Measurements from ENCODE around the gene DOLPP1. TPM values are rescaled to one million over a fixed set of nuclear protein-coding genes. Genes with fewer than 3 reads are reported as not detected.

Gene DOLPP1
- total and polyA plus RNA-seq, 2 of the 8 experiments (the other 6 are each of a cell fraction or from before 2014, with no cell fraction given), result 36.0 to 45.3 TPM

DNA sequence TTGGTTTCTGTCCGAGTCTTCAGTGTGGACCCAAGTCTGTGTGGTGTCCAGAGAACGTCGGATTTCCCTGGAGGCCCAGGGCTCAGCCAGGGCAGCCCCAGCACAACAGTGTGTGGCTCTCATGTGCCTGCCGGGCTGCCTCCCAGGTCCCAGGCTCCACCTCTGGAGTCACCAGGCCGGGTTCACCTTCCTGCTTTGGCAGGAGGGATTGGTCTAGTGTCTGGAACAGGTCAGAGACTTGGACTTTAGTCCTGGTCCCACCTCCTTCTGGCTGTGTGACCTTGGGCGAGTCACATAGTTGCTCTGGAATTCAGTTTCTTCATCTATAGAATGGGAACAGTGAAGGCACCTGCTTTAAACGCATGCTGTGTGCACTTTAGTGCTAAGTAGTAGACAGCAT lies 3.2 kb downstream of the DOLPP1 start:
- Histone ChIP-seq H2AK5ac (ENCODE audit: low read depth, low read length) (no peak overlapping the region), H3K36me3 (ENCODE audit: control insufficient read depth in 2 of 4, insufficient read depth in 4 of 4, low read length in 3 of 4) (peaks cover 7 to 29% (median 19%) of the 10 kb centered on the region in 4 experiments), H3K9ac (replicated peaks in 1 of 4; ENCODE audit: extremely low read depth in 1 of 4, low read depth in 3 of 4, low read length in 3 of 4) (0 out of 7 replicates have a peak overlapping the region, but pooled peaks of 1 of the 4 experiments have one; percentile 8), H2BK20ac (ENCODE audit: low read length) (no peak overlapping the region), H3K56ac (replicated peaks; ENCODE audit: insufficient read length, low read depth, low read length) (no peak overlapping the region), H3K14ac (ENCODE audit: insufficient read length) (no peak overlapping the region), H3K79me1 (ENCODE audit: low read depth, low read length) (peaks cover 27% of the 10 kb centered on the region), H2BK12ac (ENCODE audit: low read depth, low read length) (no peak overlapping the region), H3K18ac (ENCODE audit: extremely low read depth, low read length) (no peak overlapping the region), H3K4me2 (ENCODE audit: insufficient read depth in 1 of 2, low read depth in 2 of 2, low read length in 2 of 2) (no peak overlapping the region), H3K4ac (replicated peaks; ENCODE audit: insufficient read length, low read depth, low read length) (no peak overlapping the region), H3K79me2 (ENCODE audit: control insufficient read depth in 1 of 2, insufficient read depth in 2 of 2, low read length in 2 of 2) (peaks cover 8 to 40% of the 10 kb centered on the region in 2 experiments; a peak in 3 of 4 replicates), H2AFZ (ENCODE audit: low read length) (no peak overlapping the region), H2BK5ac (ENCODE audit: low read depth, low read length) (no peak overlapping the region), H4K5ac (ENCODE audit: insufficient read length, low read depth, low read length) (no peak overlapping the region), H2BK15ac (ENCODE audit: low read length) (no peak overlapping the region), H3K4me3 (ENCODE audit: extremely low read depth in 1 of 4, insufficient read depth in 2 of 4, low read depth in 3 of 4, low read length in 4 of 4) (no peak overlapping the region), H3K9me3 (ENCODE audit: insufficient read depth in 2 of 2, low read depth in 1 of 2, low read length in 1 of 2) (no peaks in the 10 kb centered on the region), H3K23ac (ENCODE audit: insufficient read length) (no peak overlapping the region), H3K23me2 (ENCODE audit: low read depth, low read length) (peaks cover 8% of the 10 kb centered on the region), H4K91ac (replicated peaks; ENCODE audit: insufficient read length, low read length) (no peak overlapping the region), H4K8ac (ENCODE audit: extremely low read depth, insufficient read depth, low read length) (no peak overlapping the region), H3K27ac (ENCODE audit: low read depth, low read length) (no peak overlapping the region), H4K20me1 (replicated peaks in 1 of 2; ENCODE audit: control insufficient read depth in 1 of 2, insufficient read depth in 2 of 2, low read length in 2 of 2) (peaks cover 7 to 22% of the 10 kb centered on the region in 2 experiments), H3K27me3 (replicated peaks in 1 of 4; ENCODE audit: control insufficient read depth in 3 of 4, extremely low read depth in 1 of 4, insufficient read depth in 3 of 4, low read length in 3 of 4) (no peaks in the 10 kb centered on the region), H3K4me1 (replicated peaks in 1 of 4; ENCODE audit: control insufficient read depth in 3 of 4, insufficient read depth in 4 of 4, low read length in 3 of 4) (peaks cover 0 to 9% (median 5%) of the 10 kb centered on the region in 4 experiments; a peak in 6 of 7 replicates), H2BK120ac (replicated peaks; ENCODE audit: low read depth, low read length) (no peak overlapping the region)
- DNase-seq (ENCODE audit: low read depth in 1 of 2, low spot score in 2 of 2), result no peak
- TF ChIP-seq EP300 (IDR thresholded peaks at IDR 0.05; ENCODE audit: borderline replicate concordance in 1 of 2, low read depth in 2 of 2, low read length in 2 of 2) (no peak), HDAC6 (IDR thresholded peaks at IDR 0.05; ENCODE audit: low read depth, low read length) (no peak), NRF1 (IDR thresholded peaks at IDR 0.05; ENCODE audit: low read depth, low read length) (no peak), SP4 (IDR thresholded peaks at IDR 0.05; ENCODE audit: low read length) (no peak), SIN3A (conservative IDR thresholded peaks at IDR 0.05 in 1 of 2, IDR thresholded peaks at IDR 0.05 in 1 of 2; ENCODE audit: low read depth in 1 of 2, low read length in 2 of 2) (no peak), JUN (IDR thresholded peaks at IDR 0.05; ENCODE audit: low read depth, low read length) (no peak), SP2 (IDR thresholded peaks at IDR 0.05; ENCODE audit: low read length) (no peak)
- TF ChIP-seq, protein P1, sequence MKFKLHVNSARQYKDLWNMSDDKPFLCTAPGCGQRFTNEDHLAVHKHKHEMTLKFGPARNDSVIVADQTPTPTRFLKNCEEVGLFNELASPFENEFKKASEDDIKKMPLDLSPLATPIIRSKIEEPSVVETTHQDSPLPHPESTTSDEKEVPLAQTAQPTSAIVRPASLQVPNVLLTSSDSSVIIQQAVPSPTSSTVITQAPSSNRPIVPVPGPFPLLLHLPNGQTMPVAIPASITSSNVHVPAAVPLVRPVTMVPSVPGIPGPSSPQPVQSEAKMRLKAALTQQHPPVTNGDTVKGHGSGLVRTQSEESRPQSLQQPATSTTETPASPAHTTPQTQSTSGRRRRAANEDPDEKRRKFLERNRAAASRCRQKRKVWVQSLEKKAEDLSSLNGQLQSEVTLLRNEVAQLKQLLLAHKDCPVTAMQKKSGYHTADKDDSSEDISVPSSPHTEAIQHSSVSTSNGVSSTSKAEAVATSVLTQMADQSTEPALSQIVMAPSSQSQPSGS (IDR thresholded peaks at IDR 0.05; ENCODE audit: low read length), result no peak
- TF ChIP-seq, protein P2, sequence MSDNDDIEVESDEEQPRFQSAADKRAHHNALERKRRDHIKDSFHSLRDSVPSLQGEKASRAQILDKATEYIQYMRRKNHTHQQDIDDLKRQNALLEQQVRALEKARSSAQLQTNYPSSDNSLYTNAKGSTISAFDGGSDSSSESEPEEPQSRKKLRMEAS (IDR thresholded peaks at IDR 0.05), result no peak
- ChIA-PET POLR2A (ENCODE audit: partially characterized antibody) (interaction anchor here (0.6 to 3.9 kb wide), 4 partner anchors 9 to 783 kb away, joined by 3 to 27 read pairs (median 4); no protein-coding TSS in a partner anchor), CTCF (ENCODE audit: partially characterized antibody) (interaction anchor here (0.9 to 2.2 kb wide), 2 partner anchors 14 to 17 kb away, joined by 4 to 9 read pairs; no protein-coding TSS in a partner anchor)
- no peak for FAIRE-seq
- WGBS, 2 experiments (ENCODE audit: extremely low coverage in 1 of 2, insufficient coverage in 1 of 2, insufficient read length in 1 of 2, insufficient replicate concordance in 2 of 2, low coverage in 1 of 2, low lambda C conversion rate in 2 of 2, missing lambda C conversion rate in 1 of 2), result 83% methylated on average over 7 of the region's 7 CpGs; no CpG with 5 or more reads in 1 of the 2 experiments

All from H1 (cell line).